ENCODE data around the gene SLC27A5.

DNA sequence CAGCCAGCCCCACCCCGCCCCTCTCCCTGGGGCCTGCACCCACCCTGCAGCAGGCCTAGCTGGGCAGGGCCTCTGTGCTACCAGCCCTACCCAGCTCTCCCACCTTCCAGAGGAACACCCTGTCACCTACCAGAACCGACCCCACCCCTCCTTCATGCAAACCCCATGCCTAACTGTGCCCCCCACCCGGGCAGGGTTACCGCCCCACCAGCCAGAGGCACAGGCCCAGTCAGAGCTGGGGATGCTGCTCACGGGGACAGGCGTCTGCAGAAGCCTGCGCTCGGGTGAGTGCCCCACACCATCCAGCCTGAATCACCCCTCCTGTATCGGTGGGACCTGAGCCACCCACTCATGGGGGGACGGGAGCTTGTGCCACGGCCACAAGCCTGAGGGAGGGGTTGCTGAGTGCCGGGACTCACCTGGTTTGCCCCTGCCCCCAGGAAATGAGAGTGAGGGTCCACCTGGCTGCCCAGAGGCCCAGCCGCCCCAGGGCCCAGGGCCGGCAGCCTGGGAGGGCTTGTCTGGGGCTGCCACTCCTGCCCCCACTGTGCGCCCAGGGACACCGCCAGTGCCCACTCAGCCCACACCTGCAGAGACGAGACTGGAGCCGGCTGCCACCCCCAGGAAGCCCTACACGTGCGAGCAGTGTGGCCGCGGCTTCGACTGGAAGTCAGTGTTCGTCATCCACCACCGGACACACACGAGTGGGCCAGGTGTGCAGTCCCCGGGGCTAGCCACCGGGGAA lies 31.9 kb downstream of the SLC27A5 start:
- TF ChIP-seq, protein P1, sequence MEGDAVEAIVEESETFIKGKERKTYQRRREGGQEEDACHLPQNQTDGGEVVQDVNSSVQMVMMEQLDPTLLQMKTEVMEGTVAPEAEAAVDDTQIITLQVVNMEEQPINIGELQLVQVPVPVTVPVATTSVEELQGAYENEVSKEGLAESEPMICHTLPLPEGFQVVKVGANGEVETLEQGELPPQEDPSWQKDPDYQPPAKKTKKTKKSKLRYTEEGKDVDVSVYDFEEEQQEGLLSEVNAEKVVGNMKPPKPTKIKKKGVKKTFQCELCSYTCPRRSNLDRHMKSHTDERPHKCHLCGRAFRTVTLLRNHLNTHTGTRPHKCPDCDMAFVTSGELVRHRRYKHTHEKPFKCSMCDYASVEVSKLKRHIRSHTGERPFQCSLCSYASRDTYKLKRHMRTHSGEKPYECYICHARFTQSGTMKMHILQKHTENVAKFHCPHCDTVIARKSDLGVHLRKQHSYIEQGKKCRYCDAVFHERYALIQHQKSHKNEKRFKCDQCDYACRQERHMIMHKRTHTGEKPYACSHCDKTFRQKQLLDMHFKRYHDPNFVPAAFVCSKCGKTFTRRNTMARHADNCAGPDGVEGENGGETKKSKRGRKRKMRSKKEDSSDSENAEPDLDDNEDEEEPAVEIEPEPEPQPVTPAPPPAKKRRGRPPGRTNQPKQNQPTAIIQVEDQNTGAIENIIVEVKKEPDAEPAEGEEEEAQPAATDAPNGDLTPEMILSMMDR (IDR thresholded peaks at IDR 0.05), result no peak
- no peak for TF ChIP-seq POLR2A (IDR thresholded peaks at IDR 0.05)

Data from prostate gland (tissue), 2 donors.